Heart left ventricle (tissue), 13 donors: ENCODE data around the gene A1BG.

Experiments
- CTCF ChIP-seq, 12 donors: fragments of 200-600 bp; sonication (generic) in 4 of 12; IDR thresholded peaks; one replicate each; pipeline versions ENCODE4 v1.5.0 to v1.8.0; 2018 to 2022; ENCODE audit warnings: antibody characterized with exemption in 12 of 12, mild to moderate bottlenecking in 5 of 12
- POLR2A ChIP-seq, 2 donors: fragments of 450-650 bp; IDR thresholded peaks; one replicate each; pipeline ENCODE4 v1.6.1; 2017; ENCODE audit warnings: antibody characterized with exemption in 2 of 2, mild to moderate bottlenecking in 2 of 2, moderate library complexity in 2 of 2
- donor health status: ischemic (EF 13 %, LVEDD 7.1; RV severe dilation, severe dysfunction).
- donor health status: DM: no; HTN: yes; CAD: no.
- donor health status: DM: no; HTN: no; CAD: no.
- donor health status: ischemic (EF 25% LVEDD 6.9; RV normal size, moderate dysfunction).
- donor health status: ischemic (EF 25% LVEDD 5.7; RV mildly dilated, moderate dysfunction).
- donor health status: ischemic (EF 35%, LVEDD 5.7; RV mildly dilated, moderate dysfunction).
- donor health status: nonischemic (EF 11% LVEDD 7.7; RV severe dilation, severe dysfunction).
- donor health status: DM: yes; HTN: yes; CAD: no.
- donor health status: PGD.
- donor health status: ischemic (EF 29% LVEDD 5.4; RV normal size, mild dysfunction).
- donor health status: nonischemic (EF 23%, LVEDD 6.1; RV moderate dilation, normal function).

DNA sequence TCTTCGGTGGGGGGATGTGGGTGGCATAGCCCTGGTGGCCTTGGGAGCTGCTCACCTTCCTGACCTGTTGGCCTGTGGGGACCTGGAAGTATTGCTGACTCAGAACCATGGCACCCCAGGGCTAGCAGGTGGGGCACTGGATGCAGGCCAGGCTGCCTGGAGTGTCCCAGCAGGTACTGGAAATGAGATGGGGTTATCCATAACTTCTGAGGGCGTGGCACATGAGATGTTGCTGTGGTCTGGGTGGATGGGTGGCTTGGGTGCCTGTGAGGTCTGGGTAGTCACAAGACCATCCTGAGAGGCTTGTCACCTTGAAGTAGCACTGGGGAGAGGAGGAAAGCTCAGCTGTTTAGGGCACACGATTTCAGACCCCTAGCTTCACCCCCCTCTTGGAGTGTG, 41.5 kb upstream of the A1BG start:
- no peak for TF ChIP-seq CTCF (IDR thresholded peaks at IDR 0.05)
- no peak for TF ChIP-seq POLR2A (IDR thresholded peaks at IDR 0.05)
